ENCODE data around the gene PKDCC.

The PKDCC gene

DNA sequence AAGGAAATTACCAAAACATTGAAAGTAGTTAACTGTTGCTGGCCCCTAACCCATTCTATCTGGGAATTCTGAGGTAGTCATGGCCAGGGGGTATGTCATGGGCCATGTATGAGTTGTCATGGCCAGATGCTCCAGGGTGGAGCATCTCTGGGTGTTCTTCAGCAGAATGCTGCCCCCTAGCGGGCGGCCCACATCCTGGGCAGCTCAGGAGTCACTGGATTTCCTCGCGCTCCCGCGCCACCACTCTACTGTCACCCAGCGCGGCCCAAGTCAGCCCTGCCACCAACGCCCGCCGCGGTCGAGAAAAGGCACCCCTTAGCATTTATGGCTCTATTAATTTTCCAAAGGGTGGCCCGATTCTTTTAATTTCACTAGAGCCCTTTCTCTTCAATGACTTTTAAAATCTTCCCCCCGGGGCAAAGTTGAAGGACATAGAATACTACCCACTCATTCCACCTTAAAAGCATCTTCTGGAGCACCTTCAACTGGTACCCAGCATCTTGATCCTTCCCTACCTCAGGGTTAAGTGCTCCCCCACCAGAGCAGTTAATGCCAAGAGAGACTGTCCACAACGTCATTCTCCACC is 41.6 kb downstream of the PKDCC start:
- DNase-seq = peak; percentile 27

DNA sequence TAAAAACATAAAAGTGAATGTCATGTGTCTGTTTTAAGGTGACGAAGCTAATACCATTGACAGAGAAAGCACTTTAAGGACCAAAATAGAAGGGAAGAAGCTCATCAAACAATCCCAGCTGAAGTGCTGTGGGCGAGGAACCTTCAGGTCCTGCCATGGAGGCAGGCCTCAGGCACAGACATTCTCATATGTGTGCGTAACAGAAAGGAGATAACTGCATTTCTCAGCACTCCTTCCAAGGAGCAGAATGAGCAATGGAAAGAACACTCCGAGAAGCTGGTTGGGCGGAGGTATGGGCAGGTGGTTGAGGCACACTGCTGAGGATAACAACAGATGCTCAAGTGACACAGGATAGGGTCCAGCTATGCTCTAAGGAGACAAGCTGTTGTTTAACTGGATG is 42.4 kb downstream of the PKDCC start:
- no peak for DNase-seq

DNA sequence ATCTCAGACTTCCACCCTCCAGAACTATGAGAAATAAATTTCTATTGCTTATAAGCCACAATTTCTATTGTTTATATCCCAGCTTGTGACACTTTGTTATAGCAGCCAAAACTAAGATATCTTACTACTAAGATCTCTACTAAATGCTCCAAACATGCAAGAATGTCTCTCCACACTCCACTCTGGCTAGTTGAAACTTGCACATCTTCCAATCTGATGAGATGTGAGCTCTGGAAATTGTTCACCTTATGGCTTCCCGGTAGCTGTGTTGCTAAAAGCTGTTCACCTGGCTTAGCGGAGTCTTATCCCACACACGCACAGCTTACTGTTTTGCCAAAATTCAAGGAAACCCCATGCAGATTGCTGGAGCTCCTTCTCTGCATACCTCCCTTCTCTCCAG is 43.9 kb downstream of the PKDCC start:
- no peak for DNase-seq

DNA sequence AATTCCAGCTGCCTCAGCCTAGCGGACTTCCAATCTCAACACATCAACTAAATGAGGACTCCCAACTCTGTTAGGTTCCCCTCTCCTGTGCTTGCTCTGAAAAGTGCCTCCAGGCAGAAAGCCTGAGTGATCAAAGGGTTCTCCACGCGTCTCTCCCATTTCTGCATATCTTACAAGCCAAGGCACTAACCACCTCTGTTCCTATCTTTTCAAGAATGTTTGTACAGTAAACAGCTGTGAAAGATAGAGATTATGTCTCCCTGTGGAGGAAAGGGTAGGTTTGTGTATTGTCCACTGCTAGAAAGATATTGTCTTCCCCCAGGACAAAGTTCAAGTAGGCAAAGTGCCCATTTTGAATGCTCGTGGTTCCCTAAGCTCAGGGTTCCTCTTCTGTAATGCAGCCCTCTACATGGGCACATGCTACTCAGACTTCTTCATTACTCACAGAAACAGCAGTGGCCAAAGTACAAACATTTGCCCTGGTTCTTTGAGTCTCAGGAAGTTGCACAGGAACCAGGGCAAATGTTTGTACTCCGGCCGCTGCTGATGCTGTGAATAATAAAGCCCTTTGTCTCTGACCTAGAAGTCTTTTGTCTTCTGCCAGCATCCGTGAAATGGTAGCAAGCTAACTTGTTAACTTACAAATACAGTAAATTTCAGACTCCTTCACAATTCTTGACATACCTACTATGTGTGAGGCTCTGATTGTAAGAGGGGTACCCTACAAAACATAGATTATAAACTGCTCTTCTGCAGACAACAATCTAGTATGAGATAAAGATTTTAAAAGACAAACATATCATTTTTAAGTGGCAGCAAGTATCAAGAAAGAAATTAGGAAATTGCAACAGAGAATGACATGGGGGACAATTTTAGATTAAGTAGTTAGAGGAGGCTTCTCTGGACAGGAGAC is 44.5 kb downstream of the PKDCC start:
- DNase-seq = no peak

- DNase-seq = no peak
Observed at GRCh38 chr2:42094114-42094513, 46.3 kb downstream of the PKDCC start.

- peak; percentile 69 for DNase-seq
Observed at GRCh38 chr2:42095923-42096408, 48.1 kb downstream of the PKDCC start.

GRCh38 chr2:42096869-42097591 is 49.2 kb downstream of the PKDCC start:
- DNase-seq = no peak

DNA sequence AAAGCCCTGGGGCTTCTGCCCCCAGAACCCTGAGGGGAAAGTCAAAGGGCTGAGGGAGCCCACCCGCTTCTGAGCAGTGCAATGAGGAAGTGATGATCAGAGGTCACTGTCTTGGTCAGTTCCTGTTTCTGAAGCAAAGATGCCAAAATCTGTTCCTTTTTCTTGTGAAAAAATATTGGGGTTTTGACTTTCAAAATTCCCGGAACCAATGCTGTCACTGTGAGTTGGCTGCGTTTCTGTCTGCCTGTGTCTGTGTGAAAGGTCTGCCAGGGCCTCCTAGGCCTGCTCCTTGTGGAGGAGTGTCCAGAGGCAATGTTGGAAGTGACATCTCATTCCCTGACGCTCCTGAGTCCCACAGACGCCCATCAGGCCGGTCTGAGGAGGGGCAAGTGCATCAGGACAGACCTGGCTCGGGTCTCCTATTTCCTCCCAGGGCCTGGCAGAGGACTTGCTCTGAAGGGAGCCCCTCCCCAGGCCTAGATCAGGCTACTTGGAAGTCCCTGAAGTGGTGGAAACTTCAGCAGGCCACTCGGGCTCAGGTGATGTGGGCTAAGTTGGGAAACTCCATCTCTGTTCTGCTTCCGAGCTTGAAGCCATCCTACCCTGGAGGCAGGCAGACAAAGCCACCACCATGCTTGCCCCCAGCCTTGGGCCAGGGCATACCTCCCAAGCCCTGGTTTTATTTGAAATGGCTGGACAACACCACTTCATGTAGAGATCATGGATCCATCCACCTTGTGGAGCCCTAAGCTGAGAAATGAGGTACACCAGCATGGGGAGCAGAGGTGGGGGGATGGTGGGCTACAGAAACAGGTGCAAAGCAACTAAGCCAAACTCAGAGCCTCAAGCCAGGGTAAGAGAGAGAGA is 51.0 kb downstream of the PKDCC start:
- no peak for DNase-seq

DNA sequence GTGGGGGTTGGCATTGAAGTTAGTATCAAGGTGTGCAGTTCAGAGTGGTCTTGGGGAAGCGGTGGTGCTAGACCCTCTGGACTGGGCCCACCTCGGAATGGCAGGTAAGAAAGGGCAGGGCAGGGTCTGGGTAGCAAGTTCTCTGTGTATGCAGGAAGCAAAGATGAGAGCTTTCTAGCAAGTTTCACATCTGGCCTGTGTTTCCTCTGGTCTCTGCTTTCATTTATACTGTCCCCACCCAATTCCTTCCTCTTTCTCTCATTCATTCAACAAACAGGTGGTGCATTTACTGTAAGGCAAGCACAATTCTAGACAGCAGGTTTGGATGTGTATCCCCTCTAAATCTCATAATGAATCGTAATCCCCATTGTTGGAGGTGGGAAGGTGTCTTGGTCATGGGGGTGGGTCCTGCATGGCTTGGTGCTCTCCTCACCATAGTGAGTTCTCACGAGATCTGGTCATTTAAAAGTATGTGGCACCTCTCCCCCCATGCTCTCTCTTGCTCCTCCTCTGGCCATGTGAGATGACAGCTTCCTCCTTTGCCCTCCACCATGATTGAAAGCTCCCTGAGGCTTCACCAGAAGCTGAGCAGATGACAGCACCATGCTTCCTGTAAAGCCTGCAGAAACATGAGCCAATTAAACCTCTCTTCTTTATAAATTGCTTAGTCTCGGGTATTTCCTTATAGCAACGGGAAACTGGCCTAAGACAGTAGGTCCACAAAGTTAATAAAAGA is 51.8 kb downstream of the PKDCC start:
- no peak for DNase-seq

DNA sequence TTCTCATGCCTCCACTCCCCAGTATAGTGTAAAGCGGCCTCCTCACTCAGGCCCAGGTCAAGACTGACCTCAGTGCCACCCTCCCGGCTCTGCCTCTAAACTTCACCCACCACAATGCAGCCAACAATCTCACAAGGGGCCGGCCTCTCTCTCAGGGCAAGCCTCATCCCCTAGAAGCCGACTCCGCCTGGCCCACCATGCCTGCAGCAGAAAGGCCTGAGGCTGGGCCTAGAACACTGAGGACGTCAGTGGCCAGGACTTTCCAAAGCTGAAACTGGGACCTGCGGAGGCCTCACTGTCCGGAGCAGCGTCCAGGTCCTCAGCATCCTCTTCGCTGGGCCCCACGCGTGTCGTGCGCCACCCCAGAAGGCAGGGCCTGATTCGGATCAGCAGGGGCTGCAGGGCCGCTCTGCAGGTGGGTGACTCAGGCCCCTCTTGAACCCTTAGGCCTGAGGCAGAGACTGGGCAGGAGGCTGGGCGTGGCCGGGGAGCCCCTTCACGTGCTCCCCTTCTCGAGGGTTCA is 52.9 kb downstream of the PKDCC start:
- DNase-seq = no peak

DNA sequence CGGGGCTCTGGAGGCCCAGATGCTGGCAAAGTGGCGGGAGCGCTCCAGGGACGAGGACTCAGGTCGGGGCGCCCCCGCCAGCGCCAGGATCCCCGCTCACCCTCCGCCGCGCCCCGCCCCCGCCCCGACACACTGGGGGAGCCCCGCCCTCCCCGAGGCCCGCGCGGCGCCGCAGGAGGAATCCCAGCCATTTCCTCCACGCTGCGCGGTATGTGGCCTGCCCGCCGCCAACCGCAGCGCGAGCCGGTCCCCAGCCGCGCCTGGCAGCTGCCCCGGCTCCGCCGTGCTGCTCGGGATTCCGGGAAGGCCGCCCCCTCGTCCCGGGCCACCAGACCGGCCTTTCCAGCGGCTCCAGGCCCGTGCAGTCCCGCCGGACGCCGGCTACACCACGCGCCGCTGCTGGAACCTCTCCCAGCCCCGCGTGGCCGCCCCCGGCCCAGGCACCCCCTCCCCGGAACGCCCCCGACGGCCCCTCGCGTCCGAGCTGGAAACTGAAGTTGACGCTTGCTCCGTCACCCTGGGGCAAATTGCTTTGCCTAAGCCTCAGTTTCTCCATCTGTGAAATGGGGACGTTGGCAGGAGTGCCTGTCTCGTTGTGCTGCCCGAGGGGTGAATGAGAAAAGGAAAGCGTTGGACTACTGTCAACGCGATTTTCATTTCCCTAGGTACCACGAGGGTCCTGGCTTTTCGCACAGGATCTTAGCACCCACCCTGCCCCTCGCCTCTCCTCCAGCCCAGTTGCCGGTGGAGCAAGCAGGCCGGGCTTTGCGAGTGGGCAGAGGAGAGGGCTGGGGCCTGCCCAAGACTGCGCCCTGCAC is 53.6 kb downstream of the PKDCC start:
- DNase-seq = peak; percentile 91

DNA sequence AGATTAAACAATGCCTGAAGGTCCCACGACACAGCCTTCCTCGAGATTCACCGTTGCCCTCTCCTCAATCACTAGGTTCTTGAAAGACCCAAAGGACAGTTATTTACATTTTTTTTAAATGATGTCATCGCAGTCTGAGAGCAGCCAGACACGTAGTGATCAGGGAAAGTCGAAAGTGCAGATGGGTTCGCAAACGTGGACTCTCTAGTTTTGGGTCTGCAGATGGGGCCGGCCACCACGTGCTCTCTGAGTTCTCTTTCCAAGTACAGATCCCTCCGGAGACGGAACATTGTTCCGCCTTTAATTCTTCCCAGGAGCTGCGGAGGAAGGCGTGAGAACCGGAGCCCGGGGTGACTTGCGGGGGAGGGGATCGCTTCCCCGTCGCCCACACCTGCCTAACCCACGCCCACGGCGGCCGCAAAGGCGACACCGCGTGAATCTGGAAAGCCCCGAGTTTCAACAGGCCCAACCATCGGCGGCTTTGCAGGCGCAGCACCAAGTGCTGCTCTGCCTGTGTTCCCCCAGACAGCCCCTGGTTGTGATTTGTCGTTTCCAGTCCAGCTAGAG is 54.3 kb downstream of the PKDCC start:
- DNase-seq = peak; percentile 96

- peak; percentile 90 for DNase-seq
Observed at GRCh38 chr2:42102591-42103450, 55.0 kb downstream of the PKDCC start.

GRCh38 chr2:42103829-42104228 is 56.0 kb downstream of the PKDCC start:
- no peak for DNase-seq

DNA sequence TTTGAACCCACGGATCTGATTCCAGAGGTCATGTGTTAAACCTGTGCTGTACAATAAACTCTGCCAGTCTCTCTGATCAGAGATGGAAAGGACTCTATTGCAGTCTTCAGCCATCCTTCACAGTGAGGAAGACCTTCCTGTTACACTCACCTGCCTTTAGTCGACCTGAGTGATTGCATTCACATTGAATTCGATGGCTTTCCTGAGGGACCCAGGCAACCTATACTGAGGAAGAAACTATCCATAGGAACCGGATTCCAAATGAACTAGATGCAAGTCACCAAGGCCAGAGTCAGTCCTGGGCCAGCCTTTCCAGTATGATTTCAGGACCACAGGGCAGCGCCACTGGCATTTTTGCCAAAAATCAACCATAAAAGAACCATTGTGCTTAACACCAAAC is 56.8 kb downstream of the PKDCC start:
- DNase-seq = no peak

- peak; percentile 28 for DNase-seq
Observed at GRCh38 chr2:42105330-42106256, 57.8 kb downstream of the PKDCC start.

DNA sequence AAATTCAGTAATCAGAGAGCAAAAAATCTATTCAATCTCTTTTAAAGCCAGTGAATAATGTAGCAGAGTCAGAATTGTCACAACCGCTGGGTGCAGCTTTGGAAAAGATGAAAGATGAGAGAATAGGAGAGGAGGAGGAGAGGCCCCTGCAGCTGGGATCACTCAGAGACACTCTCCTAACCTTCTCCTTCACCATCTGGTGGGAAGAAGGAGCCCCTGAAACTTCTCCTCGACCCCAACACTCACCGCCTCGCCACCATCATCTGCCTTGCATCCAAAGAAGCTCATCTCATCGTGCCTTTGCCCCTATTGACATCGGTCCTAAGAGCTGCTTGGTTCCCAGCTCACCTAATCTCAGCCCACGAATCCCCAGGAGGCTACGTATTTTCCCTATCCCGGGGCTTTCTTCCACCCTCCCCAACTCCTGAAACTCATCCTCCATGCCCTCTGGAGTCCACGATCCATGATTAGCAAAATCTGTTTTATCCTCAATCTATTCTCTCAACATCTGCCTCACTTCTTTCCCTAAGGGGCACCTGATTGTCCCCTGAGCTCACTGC is 58.5 kb downstream of the PKDCC start:
- DNase-seq = no peak

Measured in fibroblast of skin of abdomen (primary cell).